ENCODE measurements around the gene CFAP58. TPM values are rescaled to one million over a fixed set of nuclear protein-coding genes. Genes with fewer than 3 reads are reported as not detected.

Gene CFAP58
- total RNA-seq, 2 donors from 2014 or later, result 3.5 to 4.8 TPM

DNA sequence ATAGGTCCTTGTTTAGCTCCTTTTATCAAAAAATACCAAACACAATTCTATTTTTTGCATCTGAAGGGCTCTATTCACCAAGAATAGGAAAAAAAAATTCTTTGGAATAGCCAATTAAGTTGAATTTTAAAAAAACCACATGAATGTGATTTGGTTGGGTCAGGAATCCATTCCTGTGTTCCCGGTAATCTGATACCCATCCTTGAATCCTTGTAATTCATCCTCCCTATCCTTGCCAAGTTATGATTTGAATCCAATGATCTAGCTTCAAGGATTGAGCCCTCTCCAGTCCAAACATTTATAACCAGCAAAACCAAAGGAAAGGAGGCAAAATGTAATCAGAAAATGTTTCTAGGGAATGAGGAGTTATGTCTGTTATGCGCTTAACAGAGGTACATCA lies 86.6 kb downstream of the CFAP58 start:
- no peak for DNase-seq (ENCODE audit: low spot score)
- H3K4me1 ChIP-seq, result no peaks in the 10 kb centered on the region
- H3K27me3 ChIP-seq, result no peaks in the 10 kb centered on the region
- no peaks in the 10 kb centered on the region for H3K9me3 ChIP-seq
- no peak overlapping the region for H3K4me3 ChIP-seq
- TF ChIP-seq, protein P1, sequence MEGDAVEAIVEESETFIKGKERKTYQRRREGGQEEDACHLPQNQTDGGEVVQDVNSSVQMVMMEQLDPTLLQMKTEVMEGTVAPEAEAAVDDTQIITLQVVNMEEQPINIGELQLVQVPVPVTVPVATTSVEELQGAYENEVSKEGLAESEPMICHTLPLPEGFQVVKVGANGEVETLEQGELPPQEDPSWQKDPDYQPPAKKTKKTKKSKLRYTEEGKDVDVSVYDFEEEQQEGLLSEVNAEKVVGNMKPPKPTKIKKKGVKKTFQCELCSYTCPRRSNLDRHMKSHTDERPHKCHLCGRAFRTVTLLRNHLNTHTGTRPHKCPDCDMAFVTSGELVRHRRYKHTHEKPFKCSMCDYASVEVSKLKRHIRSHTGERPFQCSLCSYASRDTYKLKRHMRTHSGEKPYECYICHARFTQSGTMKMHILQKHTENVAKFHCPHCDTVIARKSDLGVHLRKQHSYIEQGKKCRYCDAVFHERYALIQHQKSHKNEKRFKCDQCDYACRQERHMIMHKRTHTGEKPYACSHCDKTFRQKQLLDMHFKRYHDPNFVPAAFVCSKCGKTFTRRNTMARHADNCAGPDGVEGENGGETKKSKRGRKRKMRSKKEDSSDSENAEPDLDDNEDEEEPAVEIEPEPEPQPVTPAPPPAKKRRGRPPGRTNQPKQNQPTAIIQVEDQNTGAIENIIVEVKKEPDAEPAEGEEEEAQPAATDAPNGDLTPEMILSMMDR (IDR thresholded peaks at IDR 0.05), result no peak
- H3K36me3 ChIP-seq, result no peaks in the 10 kb centered on the region
- no peak overlapping the region for H3K27ac ChIP-seq

DNA sequence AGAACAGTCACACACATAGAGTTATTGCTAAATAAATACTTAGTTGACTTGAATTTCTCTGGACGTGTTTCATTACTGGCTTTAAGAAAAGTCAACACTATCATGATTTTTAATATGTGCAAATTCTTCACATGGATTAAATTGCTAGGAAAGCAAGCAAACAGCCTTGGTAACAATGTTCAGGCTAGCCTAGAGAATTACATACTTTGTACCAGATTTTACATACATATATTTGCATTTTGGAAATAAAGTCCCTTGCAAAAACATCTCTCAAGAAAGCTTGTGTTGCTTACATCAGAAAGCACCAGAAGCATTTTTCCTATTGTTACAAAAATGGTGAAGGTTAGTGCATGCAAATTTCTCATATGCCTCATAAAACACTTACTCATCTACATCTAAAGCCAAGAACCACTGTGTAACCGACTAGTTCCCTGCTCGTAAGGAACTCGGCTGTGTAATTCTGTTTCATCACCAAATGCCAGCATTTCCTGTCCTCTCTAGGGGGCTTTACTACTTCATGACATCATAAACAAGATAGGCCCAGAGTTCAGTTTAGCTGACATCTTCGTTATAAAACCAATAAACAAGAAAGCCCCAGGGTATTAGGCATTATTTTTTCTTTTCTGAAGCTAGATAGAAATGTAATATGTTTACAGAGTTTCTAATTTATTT lies 87.8 kb downstream of the CFAP58 start:
- Histone ChIP-seq H3K36me3 (no peaks in the 10 kb centered on the region), H3K9me3 (no peaks in the 10 kb centered on the region), H3K4me1 (no peaks in the 10 kb centered on the region), H3K27ac (no peak overlapping the region), H3K27me3 (no peaks in the 10 kb centered on the region), H3K4me3 (no peak overlapping the region)
- no peak for DNase-seq (ENCODE audit: low spot score)
- TF ChIP-seq, protein P1 (IDR thresholded peaks at IDR 0.05), result no peak

DNA sequence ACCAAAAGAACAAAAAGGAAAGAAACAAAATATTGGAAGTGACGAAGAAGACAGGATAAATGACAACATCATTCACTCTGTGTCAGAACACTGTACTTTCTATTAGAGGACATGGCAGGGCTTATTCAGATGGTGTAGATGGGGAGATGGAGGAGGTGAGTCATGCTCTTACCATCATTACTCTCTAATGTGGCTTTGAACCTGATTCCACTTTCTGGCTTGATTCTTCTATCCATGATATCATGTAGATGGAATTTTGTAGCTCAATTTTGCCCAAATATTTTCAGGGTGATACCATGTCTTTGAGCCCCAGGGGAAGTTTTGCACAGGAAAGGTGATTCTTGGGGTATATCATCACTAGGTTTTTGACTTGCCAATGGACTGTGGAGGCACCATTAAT lies 91.7 kb downstream of the CFAP58 start:
- H3K27me3 ChIP-seq, result no peaks in the 10 kb centered on the region
- H3K9me3 ChIP-seq, result no peaks in the 10 kb centered on the region
- H3K36me3 ChIP-seq, result no peaks in the 10 kb centered on the region
- H3K4me1 ChIP-seq, result peaks cover 0 to 8% of the 10 kb centered on the region in 2 donors
- DNase-seq (ENCODE audit: low spot score), result no peak
- no peak overlapping the region for H3K27ac ChIP-seq
- TF ChIP-seq, protein P1 (IDR thresholded peaks at IDR 0.05), result no peak
- no peak overlapping the region for H3K4me3 ChIP-seq

DNA sequence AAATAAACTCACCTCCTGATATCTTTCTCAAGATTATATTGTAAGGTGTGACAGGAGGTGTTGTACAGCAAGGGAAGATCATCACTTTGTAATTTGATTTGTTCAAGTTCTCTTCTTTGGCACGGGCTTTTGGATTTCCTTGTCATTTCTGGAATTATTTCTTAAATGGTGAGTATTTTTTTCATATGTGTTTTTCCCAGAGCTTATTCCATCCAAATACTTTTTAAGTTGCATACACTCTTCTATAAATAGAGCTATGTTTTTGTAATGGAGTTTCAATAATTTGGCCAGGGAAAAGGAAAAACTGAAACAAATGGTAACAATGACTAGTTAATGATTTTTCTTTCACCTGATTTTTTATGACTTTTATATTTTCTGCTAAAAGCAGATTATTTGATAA lies 92.5 kb downstream of the CFAP58 start:
- Histone ChIP-seq H3K9me3 (no peaks in the 10 kb centered on the region), H3K27ac (no peak overlapping the region), H3K4me3 (no peak overlapping the region), H3K36me3 (no peaks in the 10 kb centered on the region), H3K4me1 (peaks cover 0 to 8% of the 10 kb centered on the region in 2 donors), H3K27me3 (no peaks in the 10 kb centered on the region)
- DNase-seq (ENCODE audit: low spot score), result no peak
- TF ChIP-seq, protein P1 (IDR thresholded peaks at IDR 0.05), result no peak

DNA sequence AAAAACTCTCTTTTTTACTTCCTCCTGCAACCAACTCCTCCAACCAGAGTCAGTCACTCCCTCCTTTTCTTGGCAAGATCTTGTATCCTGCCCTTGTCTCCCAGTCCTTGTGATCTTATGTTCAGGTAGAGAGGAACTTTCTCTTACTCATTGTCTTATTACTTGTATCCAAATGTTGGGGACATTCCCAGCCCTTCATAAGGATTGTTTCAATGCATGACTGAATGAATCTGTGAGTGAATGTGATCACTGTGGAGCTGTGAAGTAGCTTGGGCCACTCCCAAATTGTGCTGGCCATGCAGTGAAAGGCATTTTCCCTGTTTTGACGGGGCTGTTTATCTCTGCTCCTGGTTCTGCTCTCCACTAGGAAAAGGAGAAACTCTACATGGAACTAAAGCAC lies 93.7 kb downstream of the CFAP58 start:
- TF ChIP-seq, protein P1 (IDR thresholded peaks at IDR 0.05), result no peak
- no peaks in the 10 kb centered on the region for H3K36me3 ChIP-seq
- H3K27me3 ChIP-seq, result no peaks in the 10 kb centered on the region
- no peaks in the 10 kb centered on the region for H3K9me3 ChIP-seq
- no peak overlapping the region for H3K27ac ChIP-seq
- no peak overlapping the region for H3K4me3 ChIP-seq
- H3K4me1 ChIP-seq, result peaks cover 0 to 8% of the 10 kb centered on the region in 2 donors
- DNase-seq (ENCODE audit: low spot score), result no peak

DNA sequence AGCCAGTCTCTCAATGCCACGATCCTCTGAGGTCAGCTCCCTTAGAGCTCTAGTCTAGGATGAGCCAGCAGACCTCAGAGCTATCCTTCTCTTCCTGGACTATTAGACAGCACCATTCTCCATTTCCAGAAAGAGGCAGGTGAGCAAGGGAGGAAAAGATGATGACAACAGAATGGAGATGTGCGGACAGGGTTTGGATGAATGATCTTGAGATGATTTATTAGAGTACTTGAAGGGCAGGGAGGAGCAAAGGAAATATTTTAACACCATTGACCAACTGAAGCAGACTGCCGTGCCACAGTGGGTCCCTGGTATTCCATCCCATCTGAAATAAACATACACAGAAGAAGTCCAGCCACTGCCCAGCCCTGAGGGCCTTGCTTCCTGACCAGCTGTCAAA lies 94.3 kb downstream of the CFAP58 start:
- no peaks in the 10 kb centered on the region for H3K9me3 ChIP-seq
- no peaks in the 10 kb centered on the region for H3K36me3 ChIP-seq
- DNase-seq (ENCODE audit: low spot score), result no peak
- H3K4me1 ChIP-seq, result peaks cover 0 to 8% of the 10 kb centered on the region in 2 donors
- TF ChIP-seq, protein P1 (IDR thresholded peaks at IDR 0.05), result no peak
- no peaks in the 10 kb centered on the region for H3K27me3 ChIP-seq
- H3K4me3 ChIP-seq, result no peak overlapping the region
- H3K27ac ChIP-seq, result no peak overlapping the region

Data from right atrium auricular region (tissue), 2 donors.